ENCODE results near the gene KLHL3.

- no peak for TF ChIP-seq ZNF26 (tag by site-specific recombination; IDR thresholded peaks at IDR 0.05)
- TF ChIP-seq BCL11B (tag by site-specific recombination; IDR thresholded peaks at IDR 0.05; ENCODE audit: low read depth), result no peak
- no peak for TF ChIP-seq CTCF (tag by site-specific recombination; IDR thresholded peaks at IDR 0.05)
- no peak for TF ChIP-seq PBX3 (CRISPR knock-in tag; IDR thresholded peaks at IDR 0.05)
- no peak for TF ChIP-seq ZBTB1 (tag by site-specific recombination; IDR thresholded peaks at IDR 0.05)
- TF ChIP-seq ZNF785 (tag by site-specific recombination; IDR thresholded peaks at IDR 0.05), result no peak
- no peak for TF ChIP-seq ZNF529 (tag by site-specific recombination; IDR thresholded peaks at IDR 0.05; ENCODE audit: insufficient replicate concordance)
- no peak for TF ChIP-seq ZNF121 (tag by site-specific recombination; IDR thresholded peaks at IDR 0.05)
- TF ChIP-seq ZNF76 (tag by site-specific recombination; IDR thresholded peaks at IDR 0.05; ENCODE audit: borderline replicate concordance, low read depth), result no peak
Observed at GRCh38 chr5:137651022-137651421, 84.9 kb downstream of the KLHL3 start.
